ENCODE results near the gene AFG1L. TPM values are rescaled to one million over a fixed set of nuclear protein-coding genes. Genes with fewer than 3 reads are reported as not detected.

AFG1L gene
- total RNA-seq, 1 donor from 2014 or later: 13.3 TPM

DNA sequence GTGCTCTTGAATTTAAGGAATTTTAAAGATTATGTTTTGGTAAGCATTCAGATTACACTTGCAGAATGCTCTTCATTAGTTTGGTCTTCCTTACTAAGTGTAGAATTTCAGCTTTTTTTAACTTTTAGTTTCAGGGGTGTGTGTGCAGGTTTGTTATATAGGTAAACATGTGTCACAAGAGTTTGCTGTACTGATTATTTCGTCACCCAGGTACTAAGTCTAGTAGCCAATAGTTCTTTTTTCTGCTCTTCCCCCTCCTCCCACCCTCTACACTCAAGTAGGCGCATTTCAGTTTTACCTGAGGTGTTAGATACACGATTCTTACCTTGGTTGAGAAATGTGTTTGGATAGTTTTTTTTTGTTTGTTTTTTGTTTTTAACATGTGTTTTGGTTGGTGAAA lies 68.3 kb downstream of the AFG1L start:
- TF ChIP-seq, protein P1, sequence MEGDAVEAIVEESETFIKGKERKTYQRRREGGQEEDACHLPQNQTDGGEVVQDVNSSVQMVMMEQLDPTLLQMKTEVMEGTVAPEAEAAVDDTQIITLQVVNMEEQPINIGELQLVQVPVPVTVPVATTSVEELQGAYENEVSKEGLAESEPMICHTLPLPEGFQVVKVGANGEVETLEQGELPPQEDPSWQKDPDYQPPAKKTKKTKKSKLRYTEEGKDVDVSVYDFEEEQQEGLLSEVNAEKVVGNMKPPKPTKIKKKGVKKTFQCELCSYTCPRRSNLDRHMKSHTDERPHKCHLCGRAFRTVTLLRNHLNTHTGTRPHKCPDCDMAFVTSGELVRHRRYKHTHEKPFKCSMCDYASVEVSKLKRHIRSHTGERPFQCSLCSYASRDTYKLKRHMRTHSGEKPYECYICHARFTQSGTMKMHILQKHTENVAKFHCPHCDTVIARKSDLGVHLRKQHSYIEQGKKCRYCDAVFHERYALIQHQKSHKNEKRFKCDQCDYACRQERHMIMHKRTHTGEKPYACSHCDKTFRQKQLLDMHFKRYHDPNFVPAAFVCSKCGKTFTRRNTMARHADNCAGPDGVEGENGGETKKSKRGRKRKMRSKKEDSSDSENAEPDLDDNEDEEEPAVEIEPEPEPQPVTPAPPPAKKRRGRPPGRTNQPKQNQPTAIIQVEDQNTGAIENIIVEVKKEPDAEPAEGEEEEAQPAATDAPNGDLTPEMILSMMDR (IDR thresholded peaks at IDR 0.05; ENCODE audit: borderline replicate concordance): no peak
- Histone ChIP-seq H3K4me1 (peaks cover 9% of the 10 kb centered on the region), H3K27ac (replicated peaks) (no peak overlapping the region), H3K9me3 (replicated peaks) (no peaks in the 10 kb centered on the region), H3K36me3 (peaks cover 9% of the 10 kb centered on the region), H3K27me3 (ENCODE audit: low read depth) (no peaks in the 10 kb centered on the region), H3K4me3 (no peak overlapping the region)
- no peak for DNase-seq
- intact Hi-C loops (cut with micrococcal nuclease): no loop called here

DNA sequence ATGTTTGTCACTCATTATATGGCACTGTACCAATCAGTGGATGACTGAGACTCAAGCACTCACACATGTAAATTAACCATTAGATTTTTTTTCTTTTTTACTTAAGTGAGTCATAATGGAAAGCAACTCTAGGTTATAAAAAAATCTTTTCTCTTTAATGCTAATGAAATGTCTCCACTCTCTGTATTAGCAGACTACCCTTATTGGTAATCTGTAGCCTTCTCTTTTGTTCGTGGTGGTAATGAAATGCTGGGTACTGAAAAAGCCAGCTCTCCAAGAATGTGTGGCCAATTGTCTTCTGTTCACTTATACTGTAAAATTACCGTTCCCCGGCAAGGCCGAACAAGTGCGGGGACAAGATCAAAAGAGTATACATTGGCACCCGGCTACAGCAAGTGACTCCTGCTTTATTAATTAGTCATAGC lies 69.0 kb downstream of the AFG1L start:
- Histone ChIP-seq H3K27me3 (ENCODE audit: low read depth) (no peaks in the 10 kb centered on the region), H3K4me1 (peaks cover 9% of the 10 kb centered on the region), H3K9me3 (replicated peaks) (no peaks in the 10 kb centered on the region), H3K27ac (replicated peaks) (no peak overlapping the region), H3K36me3 (peaks cover under 1% of the 10 kb centered on the region), H3K4me3 (no peak overlapping the region)
- DNase-seq: no peak
- TF ChIP-seq, protein P1 (IDR thresholded peaks at IDR 0.05; ENCODE audit: borderline replicate concordance): no peak
- intact Hi-C loops (cut with micrococcal nuclease): no loop called here

DNA sequence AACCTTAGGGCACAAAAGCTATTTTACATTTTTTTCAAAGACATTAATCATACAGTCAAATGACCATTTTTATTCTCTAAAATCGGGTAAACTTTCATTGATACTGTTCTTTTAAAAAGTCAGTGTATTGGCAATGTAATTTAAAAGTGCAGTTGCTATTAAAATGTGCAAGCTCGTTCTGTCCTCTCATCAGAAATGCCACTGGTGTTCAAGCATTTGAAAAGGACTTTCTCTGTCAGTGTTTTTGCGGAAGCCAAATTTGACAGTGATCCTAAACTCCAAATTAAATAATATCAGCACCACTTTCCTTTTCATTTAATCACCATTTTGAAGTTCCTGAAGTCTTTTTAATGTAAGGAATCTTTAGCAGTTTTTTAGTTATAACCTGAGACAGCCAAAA lies 69.6 kb downstream of the AFG1L start:
- Histone ChIP-seq H3K9me3 (replicated peaks) (no peaks in the 10 kb centered on the region), H3K36me3 (no peaks in the 10 kb centered on the region), H3K4me1 (peaks cover 9% of the 10 kb centered on the region), H3K4me3 (no peak overlapping the region), H3K27ac (replicated peaks) (no peak overlapping the region), H3K27me3 (ENCODE audit: low read depth) (no peaks in the 10 kb centered on the region)
- TF ChIP-seq, protein P1 (IDR thresholded peaks at IDR 0.05; ENCODE audit: borderline replicate concordance): no peak
- intact Hi-C loops (cut with micrococcal nuclease): no loop called here
- no peak for DNase-seq

DNA sequence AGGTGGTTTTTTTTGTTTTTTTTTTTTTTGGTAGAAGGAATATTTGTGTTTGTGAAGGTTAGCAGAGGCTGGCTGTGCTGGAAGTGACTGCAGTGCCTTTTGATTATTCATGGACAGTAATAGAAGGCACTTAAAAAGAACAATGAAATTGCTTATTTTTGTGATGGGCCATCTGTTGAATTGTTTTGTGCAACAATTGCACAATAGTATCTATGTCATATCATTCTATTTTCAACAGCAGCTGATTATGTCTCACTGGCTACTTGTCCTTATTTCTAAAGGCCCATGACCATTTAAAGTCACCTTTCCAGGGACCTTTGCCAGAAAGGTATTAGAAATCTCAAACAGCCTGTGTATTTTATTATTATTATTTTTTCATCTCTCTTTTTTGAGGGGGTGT lies 70.6 kb downstream of the AFG1L start:
- H3K9me3 ChIP-seq (replicated peaks): no peaks in the 10 kb centered on the region

DNA sequence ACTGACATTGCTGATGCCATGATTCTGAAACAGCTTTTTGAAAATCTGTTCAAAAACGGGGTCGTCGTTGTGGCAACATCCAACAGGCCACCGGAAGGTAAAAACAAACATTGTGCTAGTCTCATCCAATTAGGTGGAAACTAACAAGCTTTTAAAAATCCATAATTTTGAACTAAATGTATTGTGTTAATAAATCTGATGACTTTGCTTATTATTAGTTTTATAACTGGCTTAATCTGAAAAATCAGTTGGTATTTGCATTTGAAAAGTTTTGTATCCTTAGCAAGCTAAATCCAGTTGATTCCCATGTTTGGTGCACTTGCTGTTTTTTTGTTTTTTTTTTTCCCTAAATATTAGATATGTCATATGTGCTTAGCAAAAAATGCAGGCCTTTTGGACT lies 71.4 kb downstream of the AFG1L start:
- DNase-seq: no peak
- TF ChIP-seq, protein P1 (IDR thresholded peaks at IDR 0.05; ENCODE audit: borderline replicate concordance): no peak
- H3K27ac ChIP-seq (replicated peaks): no peak overlapping the region
- peaks cover 9% of the 10 kb centered on the region for H3K4me1 ChIP-seq
- intact Hi-C loops (cut with micrococcal nuclease): no loop called here
- no peaks in the 10 kb centered on the region for H3K27me3 ChIP-seq (ENCODE audit: low read depth)
- H3K9me3 ChIP-seq (replicated peaks): no peaks in the 10 kb centered on the region
- H3K4me3 ChIP-seq: no peak overlapping the region
- no peaks in the 10 kb centered on the region for H3K36me3 ChIP-seq

More for the DNA sequence above, 70.6 kb downstream of the AFG1L start:
- H3K27ac ChIP-seq (replicated peaks): no peak overlapping the region
- intact Hi-C loops (cut with micrococcal nuclease): no loop called here
- H3K4me3 ChIP-seq: no peak overlapping the region
- no peaks in the 10 kb centered on the region for H3K36me3 ChIP-seq
- no peak for DNase-seq
- TF ChIP-seq, protein P1 (IDR thresholded peaks at IDR 0.05; ENCODE audit: borderline replicate concordance): no peak
- H3K27me3 ChIP-seq (ENCODE audit: low read depth): no peaks in the 10 kb centered on the region
- H3K4me1 ChIP-seq: peaks cover 9% of the 10 kb centered on the region
